ENCODE measurements around the gene C1QTNF2. TPM values are rescaled to one million over a fixed set of nuclear protein-coding genes. Genes with fewer than 3 reads are reported as not detected.

C1QTNF2 gene
- total RNA-seq, 1 donor from 2014 or later = not detected

DNA sequence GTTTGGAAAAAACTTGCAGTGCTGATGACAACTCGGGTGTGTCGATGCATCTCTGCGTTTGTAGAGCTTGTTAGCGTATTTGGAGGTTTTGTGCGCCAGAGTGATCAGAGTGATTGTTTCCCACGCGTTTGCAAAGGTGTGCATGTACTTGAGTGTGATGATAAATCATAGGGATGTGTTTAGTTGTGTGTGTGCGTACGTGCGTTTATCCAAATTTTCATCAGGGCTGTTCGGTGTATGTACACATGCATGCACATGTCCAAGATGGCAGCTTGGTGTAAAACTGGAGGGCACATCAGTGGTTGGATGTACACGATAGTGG lies 248 bp upstream of the C1QTNF2 start:
- DNase-seq (ENCODE audit: low read depth) (no peak), FAIRE-seq (no peak)
- Histone ChIP-seq H3K27me3 (ENCODE audit: control insufficient read depth, insufficient read depth, low read length) (peaks cover 3% of the 10 kb centered on the region), H3K4me3 (ENCODE audit: low read depth, low read length) (peak overlapping the region; percentile 28), H3K36me3 (ENCODE audit: control insufficient read depth, insufficient read depth, low read length) (no peaks in the 10 kb centered on the region)
- TF ChIP-seq, protein P1, sequence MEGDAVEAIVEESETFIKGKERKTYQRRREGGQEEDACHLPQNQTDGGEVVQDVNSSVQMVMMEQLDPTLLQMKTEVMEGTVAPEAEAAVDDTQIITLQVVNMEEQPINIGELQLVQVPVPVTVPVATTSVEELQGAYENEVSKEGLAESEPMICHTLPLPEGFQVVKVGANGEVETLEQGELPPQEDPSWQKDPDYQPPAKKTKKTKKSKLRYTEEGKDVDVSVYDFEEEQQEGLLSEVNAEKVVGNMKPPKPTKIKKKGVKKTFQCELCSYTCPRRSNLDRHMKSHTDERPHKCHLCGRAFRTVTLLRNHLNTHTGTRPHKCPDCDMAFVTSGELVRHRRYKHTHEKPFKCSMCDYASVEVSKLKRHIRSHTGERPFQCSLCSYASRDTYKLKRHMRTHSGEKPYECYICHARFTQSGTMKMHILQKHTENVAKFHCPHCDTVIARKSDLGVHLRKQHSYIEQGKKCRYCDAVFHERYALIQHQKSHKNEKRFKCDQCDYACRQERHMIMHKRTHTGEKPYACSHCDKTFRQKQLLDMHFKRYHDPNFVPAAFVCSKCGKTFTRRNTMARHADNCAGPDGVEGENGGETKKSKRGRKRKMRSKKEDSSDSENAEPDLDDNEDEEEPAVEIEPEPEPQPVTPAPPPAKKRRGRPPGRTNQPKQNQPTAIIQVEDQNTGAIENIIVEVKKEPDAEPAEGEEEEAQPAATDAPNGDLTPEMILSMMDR (IDR thresholded peaks at IDR 0.05; ENCODE audit: insufficient read depth, low read length, severe bottlenecking) = no peak

GRCh38 chr5:160367885-160368284 lies 2.5 kb downstream of the C1QTNF2 start:
- Histone ChIP-seq H3K4me3 (ENCODE audit: low read depth, low read length) (no peak overlapping the region), H3K27me3 (ENCODE audit: control insufficient read depth, insufficient read depth, low read length) (peaks cover 3% of the 10 kb centered on the region), H3K36me3 (ENCODE audit: control insufficient read depth, insufficient read depth, low read length) (no peaks in the 10 kb centered on the region)
- TF ChIP-seq, protein P1 (IDR thresholded peaks at IDR 0.05; ENCODE audit: insufficient read depth, low read length, severe bottlenecking) = no peak
- DNase-seq (ENCODE audit: low read depth) (no peak), FAIRE-seq (no peak)

GRCh38 chr5:160367261-160367660 lies 3.2 kb downstream of the C1QTNF2 start:
- Histone ChIP-seq H3K4me3 (ENCODE audit: low read depth, low read length) (no peak overlapping the region), H3K27me3 (ENCODE audit: control insufficient read depth, insufficient read depth, low read length) (peaks cover 3% of the 10 kb centered on the region), H3K36me3 (ENCODE audit: control insufficient read depth, insufficient read depth, low read length) (no peaks in the 10 kb centered on the region)
- no peak for DNase-seq (ENCODE audit: low read depth)
- TF ChIP-seq, protein P1 (IDR thresholded peaks at IDR 0.05; ENCODE audit: insufficient read depth, low read length, severe bottlenecking) = no peak
- peak; percentile 36 for FAIRE-seq

DNA sequence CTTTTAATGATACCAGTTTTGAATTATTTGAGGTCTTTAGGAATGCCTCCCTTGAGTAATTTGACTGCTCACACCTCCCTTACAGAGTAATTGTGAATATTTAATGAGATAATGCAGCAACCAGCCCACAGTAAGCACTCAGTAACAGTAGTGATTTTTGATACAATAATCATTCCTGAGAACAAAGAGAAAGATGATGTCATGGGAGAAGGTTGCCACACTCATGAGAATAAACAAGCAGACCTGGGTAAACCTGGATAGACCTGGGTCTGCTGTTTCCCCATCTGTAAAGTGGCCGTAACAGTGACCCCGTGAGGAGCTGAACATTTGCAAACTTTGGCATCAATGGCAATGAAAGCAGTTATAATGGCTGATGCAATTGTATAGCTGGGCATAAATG lies 4.2 kb downstream of the C1QTNF2 start:
- Histone ChIP-seq H3K27me3 (ENCODE audit: control insufficient read depth, insufficient read depth, low read length) (peaks cover 2% of the 10 kb centered on the region), H3K36me3 (ENCODE audit: control insufficient read depth, insufficient read depth, low read length) (no peaks in the 10 kb centered on the region), H3K4me3 (ENCODE audit: low read depth, low read length) (no peak overlapping the region)
- TF ChIP-seq, protein P1 (IDR thresholded peaks at IDR 0.05; ENCODE audit: insufficient read depth, low read length, severe bottlenecking) = no peak
- peak; percentile 50 for DNase-seq (ENCODE audit: low read depth)
- FAIRE-seq = no peak

DNA sequence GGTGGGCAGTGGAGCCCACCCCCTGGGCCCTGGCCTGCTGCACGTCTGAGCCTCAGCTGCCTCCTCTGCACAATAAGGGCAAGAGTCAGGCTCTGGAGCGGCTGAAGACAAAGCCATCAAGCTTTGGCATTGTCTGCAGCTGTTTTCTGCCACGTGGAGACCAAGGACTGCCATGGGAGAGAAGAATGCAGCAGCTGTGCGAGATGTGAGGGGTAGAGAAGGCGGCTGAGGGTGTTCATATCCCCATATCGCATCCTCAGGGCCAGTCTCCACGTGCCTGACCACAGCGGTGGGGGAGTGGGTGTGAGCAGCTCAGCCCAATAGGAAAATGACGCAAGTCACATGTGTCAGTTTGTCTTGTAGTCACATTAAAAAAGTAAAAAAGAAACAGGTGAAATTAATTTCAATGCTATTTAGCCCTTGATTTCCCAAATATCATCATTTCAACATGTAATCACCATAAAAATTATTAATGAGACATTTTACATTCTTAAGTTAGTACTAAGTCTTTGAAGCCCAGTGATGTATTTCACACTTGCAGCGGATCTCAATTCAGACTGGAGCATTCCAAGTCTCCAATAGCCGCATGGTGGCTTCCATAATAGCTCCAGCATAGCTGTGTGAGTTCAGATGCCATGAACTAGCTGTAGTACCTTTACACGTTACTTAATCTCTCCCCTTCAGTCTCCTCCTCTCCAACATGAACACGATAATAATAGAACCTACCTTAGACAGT lies 6.6 kb downstream of the C1QTNF2 start:
- FAIRE-seq = no peak
- DNase-seq (ENCODE audit: low read depth) = no peak
- no peak overlapping the region for H3K4me3 ChIP-seq (ENCODE audit: low read depth, low read length)
- TF ChIP-seq, protein P1 (IDR thresholded peaks at IDR 0.05; ENCODE audit: insufficient read depth, low read length, severe bottlenecking) = no peak
- no peaks in the 10 kb centered on the region for H3K36me3 ChIP-seq (ENCODE audit: control insufficient read depth, insufficient read depth, low read length)
- no peaks in the 10 kb centered on the region for H3K27me3 ChIP-seq (ENCODE audit: control insufficient read depth, insufficient read depth, low read length)

GRCh38 chr5:160363211-160363610 lies 7.2 kb downstream of the C1QTNF2 start:
- TF ChIP-seq, protein P1 (IDR thresholded peaks at IDR 0.05; ENCODE audit: insufficient read depth, low read length, severe bottlenecking) = no peak
- no peak overlapping the region for H3K4me3 ChIP-seq (ENCODE audit: low read depth, low read length)
- no peaks in the 10 kb centered on the region for H3K36me3 ChIP-seq (ENCODE audit: control insufficient read depth, insufficient read depth, low read length)
- DNase-seq (ENCODE audit: low read depth) = no peak
- FAIRE-seq = no peak
- no peaks in the 10 kb centered on the region for H3K27me3 ChIP-seq (ENCODE audit: control insufficient read depth, insufficient read depth, low read length)
